Measurements from ENCODE around the gene TBCEL.
"Not testable (repeated sequence)": the region's sequence is repeated elsewhere in the genome, so short reads cannot be mapped to it uniquely, and the experiment has no call there.

The TBCEL gene

GRCh38 chr11:121029813-121030445 is 6.0 kb downstream of the TBCEL start:
- DNase-seq = no peak

- no peak for DNase-seq
Observed at GRCh38 chr11:121031167-121031566, 7.3 kb downstream of the TBCEL start.

- DNase-seq = not testable (repeated sequence)
Observed at GRCh38 chr11:121031648-121032047, 7.7 kb downstream of the TBCEL start.

- DNase-seq = no peak
Observed at GRCh38 chr11:121032546-121032945, 8.6 kb downstream of the TBCEL start.

GRCh38 chr11:121033635-121034034 is 9.7 kb downstream of the TBCEL start:
- no peak for DNase-seq

- no peak for DNase-seq
Observed at GRCh38 chr11:121035169-121035755, 11.4 kb downstream of the TBCEL start.

GRCh38 chr11:121035780-121036179 is 11.9 kb downstream of the TBCEL start:
- DNase-seq = no peak

- DNase-seq = no peak
Observed at GRCh38 chr11:121037016-121037415, 13.1 kb downstream of the TBCEL start.

GRCh38 chr11:121038648-121039409 is 14.9 kb downstream of the TBCEL start:
- DNase-seq = no peak

- no peak for DNase-seq
Observed at GRCh38 chr11:121039971-121040613, 16.2 kb downstream of the TBCEL start.

- DNase-seq = no peak
Observed at GRCh38 chr11:121040614-121041002, 16.7 kb downstream of the TBCEL start.

- DNase-seq = no peak
Observed at GRCh38 chr11:121041072-121041471, 17.2 kb downstream of the TBCEL start.

GRCh38 chr11:121042296-121042695 is 18.4 kb downstream of the TBCEL start:
- DNase-seq = no peak

GRCh38 chr11:121047926-121048325 is 24.0 kb downstream of the TBCEL start:
- DNase-seq = no peak

GRCh38 chr11:121048464-121049233 is 24.7 kb downstream of the TBCEL start:
- DNase-seq = no peak

GRCh38 chr11:121053244-121053643 is 29.3 kb downstream of the TBCEL start:
- no peak for DNase-seq

- no peak for DNase-seq
Observed at GRCh38 chr11:121054266-121054665, 30.4 kb downstream of the TBCEL start.

- no peak for DNase-seq
Observed at GRCh38 chr11:121055076-121055475, 31.2 kb downstream of the TBCEL start.

GRCh38 chr11:121057922-121058321 is 34.0 kb downstream of the TBCEL start:
- DNase-seq = no peak

GRCh38 chr11:121058941-121059340 is 35.0 kb downstream of the TBCEL start:
- no peak for DNase-seq

GRCh38 chr11:121059605-121060004 is 35.7 kb downstream of the TBCEL start:
- no peak for DNase-seq

- DNase-seq = no peak
Observed at GRCh38 chr11:121063728-121064127, 39.8 kb downstream of the TBCEL start.

- no peak for DNase-seq
Observed at GRCh38 chr11:121066623-121067022, 42.7 kb downstream of the TBCEL start.

Measured in stimulated activated naive CD4-positive, alpha-beta T cell (primary cell).